Stimulated activated naive B cell treated with anti-CD40 and anti-IgM and Interleukin-4, amounts not matched to agents 10 μg/mL and 1 μg/mL and 100 μg/mL, for 72 hours (primary cell): ENCODE measurements around the gene MYO1G.
"Not testable (repeated sequence)": the region's sequence is repeated elsewhere in the genome, so short reads cannot be mapped to it uniquely, and the experiment has no call there.

Experiments
- ATAC-seq, 2 donors: fragments of 150-1000 bp; cut with Tn5 transposase; replicated peaks; 2 replicates each; pipeline ENCODE4 v1.10.0; 2021; ENCODE audit warnings: moderate library complexity in 1 of 2
- DNase-seq: peaks from one replicate; pipeline ENCODE4 v3.0.0; 2021
- H3K27ac Mint-ChIP-seq: one replicate; pipeline ENCODE4 v1.8.0; 2022; ENCODE audit warnings: mild to moderate bottlenecking, mixed read lengths
- H3K27me3 Mint-ChIP-seq, 2 donors: one replicate each; pipeline ENCODE4 v1.8.0; 2022; ENCODE audit warnings: mixed read lengths in 2 of 2
- H3K36me3 Mint-ChIP-seq, 2 donors: one replicate each; pipeline ENCODE4 v1.8.0; 2022; ENCODE audit warnings: mixed read lengths in 2 of 2, mild to moderate bottlenecking in 1 of 2
- H3K4me1 Mint-ChIP-seq, 2 donors: one replicate each; pipeline ENCODE4 v1.8.0; 2022; ENCODE audit warnings: mixed read lengths in 2 of 2, mild to moderate bottlenecking in 1 of 2
- H3K4me3 Mint-ChIP-seq, 2 donors: one replicate each; pipeline ENCODE4 v1.8.0; 2022; ENCODE audit warnings: mild to moderate bottlenecking in 2 of 2, mixed read lengths in 2 of 2, moderate library complexity in 1 of 2
- H3K9me3 Mint-ChIP-seq, 2 donors: one replicate each; pipeline ENCODE4 v1.8.0; 2022; ENCODE audit warnings: mixed read lengths in 2 of 2, mild to moderate bottlenecking in 1 of 2

MYO1G gene

DNA sequence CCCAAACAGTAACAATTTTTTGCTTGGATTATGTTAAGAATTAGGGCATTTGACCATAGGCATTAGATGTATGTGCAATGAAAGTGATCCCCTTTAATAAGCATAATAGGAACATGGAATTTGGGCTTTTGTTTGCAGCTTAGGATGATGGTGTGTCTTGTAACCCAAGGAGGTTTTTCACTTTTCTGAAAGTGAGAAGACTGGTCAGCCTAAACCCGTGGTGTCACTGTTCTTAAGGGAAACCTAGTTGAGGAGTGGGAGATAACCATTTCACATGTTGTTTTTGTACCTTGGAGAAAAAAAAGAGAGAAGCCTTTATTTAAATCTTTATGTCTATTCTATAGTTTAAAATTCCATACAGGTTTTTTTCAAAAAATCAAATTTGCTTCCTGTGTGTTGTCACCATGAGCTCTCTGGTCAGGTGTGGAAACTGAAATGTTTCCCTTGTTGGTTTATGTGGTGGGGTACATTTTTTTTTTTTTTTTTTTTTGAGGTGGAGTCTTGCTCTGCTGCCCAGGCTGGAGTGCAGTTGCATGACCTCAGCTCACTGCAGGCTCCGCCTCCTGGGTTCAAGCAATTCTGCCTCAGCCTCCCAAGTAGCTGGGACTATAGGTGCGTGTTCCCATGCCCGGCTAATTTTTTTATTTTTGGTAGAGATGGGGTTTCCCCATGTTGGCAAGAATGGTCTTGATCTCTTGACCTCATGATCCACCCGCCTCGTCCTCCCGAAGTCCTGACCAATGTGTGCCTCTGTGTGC, 28.9 kb upstream of the MYO1G start:
- ATAC-seq: peak; percentile 84 to 87
- no peak for DNase-seq
- H3K36me3 Mint-ChIP-seq: peaks cover 48 to 54% of the 10 kb centered on the region in 2 donors
- peak overlapping the region; percentile 31 for H3K27ac Mint-ChIP-seq
- peaks cover 24 to 79% of the 10 kb centered on the region in 2 donors for H3K4me1 Mint-ChIP-seq
- no peaks in the 10 kb centered on the region for H3K27me3 Mint-ChIP-seq
- no peaks in the 10 kb centered on the region for H3K9me3 Mint-ChIP-seq
- H3K4me3 Mint-ChIP-seq: peak overlapping the region in 1 of 2 donors; percentile 62

DNA sequence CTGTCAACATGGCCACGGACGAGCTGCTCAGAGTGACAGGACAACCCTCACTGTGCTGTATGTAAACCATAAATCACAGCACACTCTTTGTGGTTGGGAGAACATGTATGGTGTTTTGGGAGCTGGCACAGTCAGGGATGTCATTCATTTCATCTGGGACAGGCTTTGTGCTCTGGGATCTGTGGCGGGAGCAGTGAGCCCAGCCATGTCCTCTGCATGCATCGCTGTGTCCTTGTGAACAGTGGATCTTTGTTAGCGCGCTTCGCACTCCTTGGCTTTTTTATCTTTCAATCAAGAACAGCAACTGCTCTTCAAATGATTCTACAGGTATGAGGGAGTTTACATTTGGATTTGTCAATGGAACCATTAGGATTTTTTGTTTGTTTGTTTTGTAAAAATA, 28.3 kb upstream of the MYO1G start:
- H3K36me3 Mint-ChIP-seq: peaks cover 44 to 51% of the 10 kb centered on the region in 2 donors
- no peaks in the 10 kb centered on the region for H3K27me3 Mint-ChIP-seq
- H3K9me3 Mint-ChIP-seq: no peaks in the 10 kb centered on the region
- no peak for ATAC-seq
- H3K4me3 Mint-ChIP-seq: peak overlapping the region; percentile 14 to 62
- peaks cover 26 to 85% of the 10 kb centered on the region in 2 donors for H3K4me1 Mint-ChIP-seq
- peak overlapping the region; percentile 31 for H3K27ac Mint-ChIP-seq
- DNase-seq: no peak

DNA sequence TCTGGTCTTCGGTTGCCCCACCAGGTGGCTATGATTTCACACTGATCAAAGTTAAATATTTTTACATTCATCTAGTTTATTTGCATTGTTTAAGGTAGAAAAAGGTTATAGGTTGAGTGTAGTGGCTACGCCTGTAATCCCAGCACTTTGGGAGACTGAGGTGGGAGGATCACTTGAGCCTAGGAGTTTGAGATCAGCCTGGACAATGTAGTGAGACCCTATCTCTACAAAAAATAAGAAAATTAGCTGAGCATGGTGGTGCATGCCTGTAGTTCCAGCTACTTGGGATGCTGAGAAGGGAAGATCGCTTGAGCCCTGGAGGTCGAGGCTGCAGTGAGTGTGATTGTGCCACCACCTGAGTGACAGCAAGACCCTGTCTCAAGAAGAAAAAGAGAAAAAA, 25.0 kb upstream of the MYO1G start:
- Mint-ChIP-seq H3K4me3 (no peak overlapping the region), H3K9me3 (no peaks in the 10 kb centered on the region), H3K36me3 (peaks cover 37 to 48% of the 10 kb centered on the region in 2 donors), H3K4me1 (peaks cover 24 to 77% of the 10 kb centered on the region in 2 donors), H3K27me3 (no peaks in the 10 kb centered on the region), H3K27ac (peak overlapping the region; percentile 17)
- ATAC-seq: no peak
- DNase-seq: no peak

DNA sequence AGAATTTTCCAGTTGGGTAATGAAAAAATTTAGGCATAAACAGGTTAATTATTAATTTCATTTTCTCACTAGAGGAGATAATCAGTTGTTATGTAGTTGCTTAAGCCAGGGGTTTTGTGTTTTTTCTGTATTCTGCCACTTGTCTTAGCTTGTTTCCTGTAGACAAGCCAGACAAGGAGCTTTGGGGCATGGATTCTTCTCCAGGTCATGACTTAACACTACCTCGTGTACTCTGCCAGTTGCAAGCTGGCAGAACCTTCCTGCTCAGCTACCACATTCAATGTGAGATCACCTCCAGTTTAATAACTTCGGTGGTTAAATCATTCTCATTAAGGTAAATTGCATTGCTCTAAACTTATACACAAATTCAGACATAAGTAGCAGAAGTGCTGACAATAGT, 23.0 kb upstream of the MYO1G start:
- Mint-ChIP-seq H3K36me3 (peaks cover 30 to 36% of the 10 kb centered on the region in 2 donors), H3K9me3 (no peaks in the 10 kb centered on the region), H3K4me3 (peak overlapping the region; percentile 89 to 91), H3K27me3 (no peaks in the 10 kb centered on the region), H3K27ac (peak overlapping the region; percentile 95), H3K4me1 (peaks cover 26 to 67% of the 10 kb centered on the region in 2 donors)
- no peak for ATAC-seq
- no peak for DNase-seq

DNA sequence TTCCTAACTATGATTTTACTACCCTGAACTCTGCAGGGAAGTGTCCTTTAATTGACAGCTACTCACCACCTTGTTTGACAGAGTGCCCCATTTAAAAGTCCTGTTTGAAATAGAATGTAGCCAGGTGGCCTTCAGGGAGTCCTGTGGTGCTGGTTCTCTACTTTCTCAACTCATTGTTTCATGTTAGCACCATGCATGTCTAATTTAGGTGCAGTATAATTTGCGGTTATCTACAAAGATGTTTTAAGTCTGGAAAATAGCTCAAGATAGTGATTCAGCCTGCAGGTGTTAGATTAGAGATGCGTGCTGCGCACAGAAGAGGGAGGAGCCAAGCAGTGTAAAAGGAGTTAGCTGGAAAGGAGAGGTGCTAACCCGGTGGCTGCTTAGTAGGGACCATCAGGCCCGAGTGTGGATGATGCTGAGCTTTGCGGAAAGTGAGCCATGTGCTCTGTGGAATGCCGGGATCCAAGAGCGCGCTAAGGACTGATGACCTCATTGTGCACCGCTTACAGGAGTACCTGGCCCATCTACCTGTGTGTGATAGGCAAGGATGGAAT, 22.4 kb upstream of the MYO1G start:
- no peaks in the 10 kb centered on the region for H3K27me3 Mint-ChIP-seq
- H3K9me3 Mint-ChIP-seq: no peaks in the 10 kb centered on the region
- DNase-seq: peak; percentile 68
- peak; percentile 67 to 68 for ATAC-seq
- peaks cover 24 to 29% of the 10 kb centered on the region in 2 donors for H3K36me3 Mint-ChIP-seq
- H3K4me1 Mint-ChIP-seq: peaks cover 28 to 67% of the 10 kb centered on the region in 2 donors
- peak overlapping the region; percentile 89 to 91 for H3K4me3 Mint-ChIP-seq
- H3K27ac Mint-ChIP-seq: peak overlapping the region; percentile 95

DNA sequence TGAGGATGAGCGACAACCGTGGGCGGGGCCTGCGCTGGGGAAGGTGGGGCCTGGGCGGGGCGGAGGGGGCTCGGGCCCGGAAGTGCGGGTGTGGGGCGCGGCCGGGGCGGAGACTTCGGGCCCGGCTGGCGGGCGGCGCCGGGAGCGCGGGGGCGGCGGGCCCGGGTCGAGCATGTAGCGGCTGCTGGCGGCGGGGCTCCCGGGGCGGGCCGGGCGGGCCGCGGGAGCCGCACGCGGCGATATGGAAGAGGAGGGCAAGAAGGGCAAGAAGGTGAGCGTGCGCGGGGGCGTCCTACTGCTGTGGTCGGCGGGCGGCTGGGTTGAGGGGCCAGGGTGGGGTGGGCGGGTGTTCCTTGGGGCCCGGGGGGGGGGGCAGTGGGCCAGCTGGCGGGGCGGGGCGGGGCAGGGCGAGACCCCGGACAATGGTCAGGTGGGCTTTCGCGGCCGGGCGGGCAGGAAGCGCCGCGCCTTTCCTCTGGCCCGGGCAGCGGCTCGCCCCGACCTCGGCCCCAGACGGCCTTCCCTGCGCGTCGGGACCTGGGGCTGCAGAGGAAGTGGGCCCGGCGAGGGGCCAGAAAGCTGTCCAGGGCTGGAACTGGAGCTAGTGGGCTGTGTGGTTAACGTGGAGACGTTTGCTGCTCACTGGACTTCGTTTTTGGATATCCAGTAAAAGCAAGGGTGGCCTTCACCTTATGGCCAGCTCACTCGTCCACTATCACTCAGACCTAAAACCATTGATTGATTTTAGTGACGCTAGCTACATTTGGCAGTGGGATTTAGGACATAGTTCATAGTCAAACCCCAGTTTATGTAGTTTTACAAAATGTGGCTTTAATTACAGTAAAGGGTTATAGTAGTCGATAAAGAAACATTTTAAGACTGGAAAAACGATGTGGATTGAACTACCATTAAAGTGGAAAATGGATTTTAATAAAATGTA, 21.5 kb upstream of the MYO1G start, which contains the start of gene CCM2:
Gene CCM2 (plus strand): TSS at position 109 of the 940 bp plus-strand sequence. CDS start 133 bp downstream, at position 242.
- Mint-ChIP-seq H3K36me3 (peaks cover 18 to 22% of the 10 kb centered on the region in 2 donors), H3K4me1 (peaks cover 30 to 67% of the 10 kb centered on the region in 2 donors), H3K27me3 (no peaks in the 10 kb centered on the region), H3K4me3 (peak within 1 kb of the TSS; percentile 89 to 91), H3K9me3 (no peaks in the 10 kb centered on the region), H3K27ac (peak within 1 kb of the TSS; percentile 96)
- ATAC-seq (peak; percentile 5 to 15), DNase-seq (no peak)

DNA sequence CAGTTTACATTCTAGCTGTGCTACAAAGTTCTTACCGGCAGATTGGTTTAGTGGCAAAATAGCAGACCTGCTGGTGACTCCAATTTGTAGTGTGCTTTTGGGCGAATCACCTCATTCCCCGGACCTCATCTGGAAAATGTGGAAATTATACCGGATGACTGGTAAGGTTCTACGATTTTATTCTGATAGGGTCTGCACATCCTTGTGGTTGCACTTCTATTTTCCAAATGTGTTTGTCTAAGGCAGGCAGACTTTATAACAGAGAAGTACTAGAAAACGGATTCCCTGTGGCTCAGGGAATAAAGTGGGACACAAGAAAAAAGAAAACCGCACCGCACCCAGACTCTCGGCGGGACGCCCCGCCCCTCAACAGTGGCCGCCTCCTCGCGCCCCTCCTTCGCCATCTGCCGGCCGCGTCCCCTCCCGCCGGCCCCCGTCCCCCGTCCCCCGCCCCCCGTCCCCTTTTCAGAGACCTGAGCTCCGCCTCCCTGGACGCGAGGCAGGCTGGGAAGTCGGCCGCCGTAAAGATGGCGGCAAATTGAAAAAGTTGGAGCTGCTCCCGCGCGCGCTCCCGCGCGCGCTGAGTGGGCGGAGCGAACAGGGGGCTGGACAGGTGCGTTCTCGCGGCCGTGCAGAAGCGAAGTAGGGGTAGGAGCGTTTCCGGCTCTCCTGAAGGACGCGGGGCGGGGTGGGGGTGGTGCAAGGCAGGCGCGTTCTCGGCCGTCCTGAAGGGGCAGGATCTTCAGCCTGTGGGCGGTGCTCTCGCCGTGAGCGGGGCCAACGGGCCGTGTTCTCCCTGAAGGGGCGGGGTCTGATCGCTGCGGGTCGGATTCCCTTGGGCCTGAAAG, 20.7 kb upstream of the MYO1G start:
- H3K27ac Mint-ChIP-seq: peak overlapping the region; percentile 96
- no peaks in the 10 kb centered on the region for H3K27me3 Mint-ChIP-seq
- H3K4me3 Mint-ChIP-seq: peak overlapping the region; percentile 89 to 91
- DNase-seq: peak; percentile 99
- peak; percentile 80 to 82 for ATAC-seq
- H3K9me3 Mint-ChIP-seq: no peaks in the 10 kb centered on the region
- peaks cover 14 to 21% of the 10 kb centered on the region in 2 donors for H3K36me3 Mint-ChIP-seq
- H3K4me1 Mint-ChIP-seq: peaks cover 35 to 67% of the 10 kb centered on the region in 2 donors

DNA sequence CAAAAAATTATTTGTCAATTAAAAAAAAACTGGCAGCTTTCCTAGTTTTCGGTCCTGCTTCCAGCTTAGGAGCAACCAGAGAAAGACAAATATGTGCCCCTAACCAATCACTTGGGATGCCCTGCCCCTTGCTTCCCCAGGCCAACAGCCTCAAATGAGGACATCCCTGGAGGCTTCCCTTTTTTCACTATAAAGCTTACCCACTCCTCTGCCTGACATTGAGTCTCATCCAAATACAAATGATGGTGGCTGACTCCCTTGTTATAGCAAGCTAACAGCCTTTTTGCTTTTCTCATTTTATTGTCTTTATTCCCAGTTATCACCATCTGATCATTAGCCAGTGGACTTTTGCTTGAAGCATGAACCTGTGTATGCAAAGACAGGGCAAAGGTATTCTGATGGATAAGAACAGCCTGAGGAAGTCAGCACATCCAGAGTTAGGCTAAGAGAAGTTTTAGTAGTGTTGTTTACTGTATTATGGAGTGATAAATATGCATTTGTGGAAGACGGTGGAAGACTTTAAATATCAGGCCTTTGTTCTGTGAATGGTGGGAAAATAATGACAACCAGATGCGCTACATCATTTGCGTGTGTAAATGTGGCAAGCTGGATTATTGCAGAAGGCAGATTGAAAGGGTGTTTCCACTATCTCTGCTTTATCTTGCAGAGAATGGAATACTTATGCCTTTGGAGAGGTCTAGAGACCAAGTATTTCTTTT, 19.5 kb upstream of the MYO1G start:
- ATAC-seq (no peak), DNase-seq (no peak)
- no peaks in the 10 kb centered on the region for H3K27me3 Mint-ChIP-seq
- H3K4me1 Mint-ChIP-seq: peaks cover 32 to 61% of the 10 kb centered on the region in 2 donors
- no peak overlapping the region for H3K27ac Mint-ChIP-seq
- peaks cover 11 to 16% of the 10 kb centered on the region in 2 donors for H3K36me3 Mint-ChIP-seq
- H3K4me3 Mint-ChIP-seq: peak overlapping the region; percentile 34 to 91
- no peaks in the 10 kb centered on the region for H3K9me3 Mint-ChIP-seq

DNA sequence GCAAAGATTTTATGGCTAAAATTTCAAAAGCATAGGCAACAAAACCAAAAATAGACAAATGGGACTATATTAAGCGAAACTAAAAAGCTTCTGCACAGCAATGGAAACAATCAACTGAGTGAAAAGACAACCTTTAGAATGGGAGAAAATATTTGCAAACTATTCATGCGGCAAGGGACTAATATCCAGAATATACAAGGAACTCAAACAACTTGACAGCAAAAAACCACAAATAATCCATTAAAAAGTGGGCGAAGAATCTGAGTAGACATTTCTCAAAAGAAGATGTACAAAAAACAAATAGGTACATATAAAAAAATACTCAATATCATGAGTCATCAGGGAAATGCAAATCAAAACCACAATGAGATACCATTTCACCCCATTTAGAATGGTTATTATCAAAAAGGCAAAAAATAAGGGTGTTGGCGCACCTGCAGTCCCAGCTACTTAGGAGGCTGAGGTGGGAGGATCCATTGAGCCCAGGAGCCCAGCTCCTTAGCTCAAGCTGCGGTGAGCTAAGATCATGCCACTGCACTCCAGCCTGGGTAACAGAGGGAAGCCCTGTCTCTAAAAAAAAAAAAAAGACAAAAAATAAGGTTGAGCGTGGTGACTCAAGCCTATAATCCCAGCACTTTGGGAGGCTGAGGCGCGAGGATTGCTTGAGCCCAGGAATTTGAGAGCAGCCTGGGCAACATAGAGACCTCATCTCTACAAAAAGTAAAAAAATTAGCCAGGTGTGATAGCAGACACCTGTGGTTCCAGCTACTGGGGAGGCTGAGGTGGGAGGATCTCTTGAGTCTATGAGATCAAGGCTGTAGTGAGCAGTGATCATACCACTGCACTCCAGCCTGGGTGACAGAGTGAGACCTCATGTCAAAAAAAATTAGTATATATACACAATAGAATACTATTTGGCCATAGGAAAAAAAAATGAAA, 17.0 kb upstream of the MYO1G start:
- Mint-ChIP-seq H3K27me3 (no peaks in the 10 kb centered on the region), H3K4me3 (peak overlapping the region; percentile 64 to 71), H3K9me3 (no peaks in the 10 kb centered on the region)

DNA sequence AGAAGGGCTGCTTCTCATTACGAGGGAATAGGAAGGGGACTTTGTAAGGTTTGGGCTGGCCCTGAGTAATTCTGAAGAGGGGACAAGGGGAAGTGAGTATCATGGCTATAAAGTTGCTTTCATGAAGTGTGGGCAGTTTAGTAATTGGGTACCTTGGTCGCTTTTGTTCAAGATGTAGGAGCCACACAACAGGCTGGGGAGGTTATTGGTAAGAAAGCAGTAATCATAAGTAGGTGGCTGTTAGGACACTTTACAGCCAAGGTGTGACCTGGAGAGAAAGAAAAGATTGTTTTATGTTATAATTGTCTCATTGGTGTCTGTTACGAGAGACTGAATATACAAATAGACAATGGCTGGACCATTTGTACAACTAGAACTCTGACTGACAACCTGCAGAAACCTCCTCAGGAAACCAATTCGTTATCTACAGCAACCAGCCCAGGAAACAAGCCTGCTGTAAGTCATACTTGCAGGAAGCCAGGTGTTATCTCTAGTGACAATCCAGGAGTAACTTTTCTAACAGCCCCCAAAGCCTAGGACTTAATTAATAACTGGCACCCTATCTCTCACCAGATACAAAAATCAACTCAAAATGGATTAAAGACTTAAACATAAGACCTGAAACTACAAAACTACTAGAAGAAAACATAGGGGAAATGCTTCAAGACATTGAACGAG, 16.2 kb upstream of the MYO1G start:
- peaks cover 25 to 37% of the 10 kb centered on the region in 2 donors for H3K4me1 Mint-ChIP-seq
- H3K36me3 Mint-ChIP-seq: peaks cover 0 to 5% of the 10 kb centered on the region in 2 donors
- no peaks in the 10 kb centered on the region for H3K27me3 Mint-ChIP-seq
- peak overlapping the region; percentile 63 to 71 for H3K4me3 Mint-ChIP-seq
- H3K27ac Mint-ChIP-seq: peak overlapping the region; percentile 70
- DNase-seq (no peak), ATAC-seq (peak; percentile 67 to 75)
- no peaks in the 10 kb centered on the region for H3K9me3 Mint-ChIP-seq

More for the DNA sequence above, 17.0 kb upstream of the MYO1G start:
- DNase-seq: no peak
- Mint-ChIP-seq H3K4me1 (peaks cover 25 to 38% of the 10 kb centered on the region in 2 donors), H3K27ac (peak overlapping the region; percentile 70), H3K36me3 (peaks cover 3 to 5% of the 10 kb centered on the region in 2 donors)
- ATAC-seq: no peak

DNA sequence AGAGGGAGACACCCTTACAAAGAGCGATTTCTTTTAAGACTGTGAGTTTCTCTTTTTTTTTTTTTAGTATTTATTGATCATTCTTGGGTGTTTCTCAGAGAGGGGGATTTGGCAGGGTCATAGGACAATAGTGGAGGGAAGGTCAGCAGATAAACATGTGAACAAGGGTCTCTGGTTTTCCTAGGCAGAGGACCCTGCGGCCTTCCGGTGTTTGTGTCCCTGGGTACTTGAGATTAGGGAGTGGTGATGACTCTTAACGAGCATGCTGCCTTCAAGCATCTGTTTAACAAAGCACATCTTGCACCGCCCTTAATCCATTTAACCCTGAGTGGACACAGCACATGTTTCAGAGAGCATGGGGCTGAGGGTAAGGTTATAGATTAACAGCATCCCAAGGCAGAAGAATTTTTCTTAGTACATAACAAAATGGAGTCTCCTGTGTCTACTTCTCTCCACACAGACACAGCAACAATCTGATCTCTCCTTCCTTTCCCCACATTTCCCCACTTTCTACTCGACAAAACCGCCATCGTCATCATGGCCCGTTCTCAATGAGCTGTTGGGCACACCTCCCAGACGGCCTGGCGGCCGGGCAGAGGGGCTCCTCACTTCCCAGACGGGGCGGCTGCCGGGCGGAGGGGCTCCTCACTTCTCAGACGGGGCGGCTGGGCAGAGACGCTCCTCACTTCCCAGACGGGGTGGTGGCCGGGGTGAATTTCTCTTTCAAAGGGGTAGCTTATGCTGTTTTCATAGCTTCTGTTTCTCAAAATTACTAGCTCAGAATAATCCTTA, 13.4 kb upstream of the MYO1G start:
- not testable (repeated sequence) for H3K4me3 Mint-ChIP-seq, H3K27ac Mint-ChIP-seq, DNase-seq, H3K27me3 Mint-ChIP-seq, ATAC-seq, H3K9me3 Mint-ChIP-seq, H3K36me3 Mint-ChIP-seq
- H3K4me1 Mint-ChIP-seq: peaks cover 30 to 45% of the 10 kb centered on the region in 2 donors
